NCI-H1092 treated with DMSO at 0.1 percent for 48 hours (cell line): Measurements from ENCODE around the gene CNTNAP2.

Source experiments
- DNase-seq: peaks from one replicate; lab custom pipeline; 2025; lab: John Stamatoyannopoulos, UW

CNTNAP2 gene

GRCh38 chr7:146565872-146566271 is 449.3 kb downstream of the CNTNAP2 start:
- DNase-seq: no peak

- no peak for DNase-seq
Observed at GRCh38 chr7:146575903-146576302, 459.3 kb downstream of the CNTNAP2 start.

GRCh38 chr7:146591976-146592375 is 475.4 kb downstream of the CNTNAP2 start:
- no peak for DNase-seq

- DNase-seq: no peak
Observed at GRCh38 chr7:146606628-146607027, 490.0 kb downstream of the CNTNAP2 start.

- no peak for DNase-seq
Observed at GRCh38 chr7:146619641-146620040, 503.0 kb downstream of the CNTNAP2 start.

GRCh38 chr7:146626912-146627311 is 510.3 kb downstream of the CNTNAP2 start:
- no peak for DNase-seq

- peak; percentile 99 for DNase-seq
Observed at GRCh38 chr7:146635205-146636032, 518.8 kb downstream of the CNTNAP2 start.

- DNase-seq: no peak
Observed at GRCh38 chr7:146636033-146636356, 519.4 kb downstream of the CNTNAP2 start.

- DNase-seq: no peak
Observed at GRCh38 chr7:146636581-146636980, 520.0 kb downstream of the CNTNAP2 start.

GRCh38 chr7:146639291-146639690 is 522.7 kb downstream of the CNTNAP2 start:
- no peak for DNase-seq

- DNase-seq: no peak
Observed at GRCh38 chr7:146641491-146641890, 524.9 kb downstream of the CNTNAP2 start.

- DNase-seq: no peak
Observed at GRCh38 chr7:146645383-146645976, 528.9 kb downstream of the CNTNAP2 start.

- DNase-seq: no peak
Observed at GRCh38 chr7:146647445-146647844, 530.8 kb downstream of the CNTNAP2 start.

GRCh38 chr7:146652176-146652575 is 535.6 kb downstream of the CNTNAP2 start:
- no peak for DNase-seq

GRCh38 chr7:146654048-146654447 is 537.4 kb downstream of the CNTNAP2 start:
- peak; percentile 71 for DNase-seq

- peak; percentile 100 for DNase-seq
Observed at GRCh38 chr7:146655928-146656797, 539.6 kb downstream of the CNTNAP2 start.

- peak; percentile 77 for DNase-seq
Observed at GRCh38 chr7:146656988-146657387, 540.4 kb downstream of the CNTNAP2 start.

GRCh38 chr7:146658604-146659003 is 542.0 kb downstream of the CNTNAP2 start:
- DNase-seq: no peak

GRCh38 chr7:146659732-146660131 is 543.1 kb downstream of the CNTNAP2 start:
- DNase-seq: peak; percentile 87

- DNase-seq: peak; percentile 88
Observed at GRCh38 chr7:146660839-146661238, 544.2 kb downstream of the CNTNAP2 start.

GRCh38 chr7:146661435-146661834 is 544.8 kb downstream of the CNTNAP2 start:
- DNase-seq: peak; percentile 36

GRCh38 chr7:146661929-146662328 is 545.3 kb downstream of the CNTNAP2 start:
- DNase-seq: no peak

- DNase-seq: no peak
Observed at GRCh38 chr7:146665023-146665422, 548.4 kb downstream of the CNTNAP2 start.
